SK-N-SH treated with all-trans-retinoic acid at 6 μM for 48 hours (cell line): ENCODE measurements around the gene ST3GAL5.
"Not testable (repeated sequence)": the region's sequence is repeated elsewhere in the genome, so short reads cannot be mapped to it uniquely, and the experiment has no call there.

Experiments used
- ATAC-seq: fragments of 200-7000 bp; cut with Tn5 transposase; 3 replicates; pipeline ENCODE4 v1.9.1; 2020; ENCODE audit warnings: mild to moderate bottlenecking, moderate library complexity
- ARNTL ChIP-seq: fragments of 450-650 bp; formaldehyde crosslinking; IDR thresholded peaks from 2 replicates; pipeline ENCODE4 v1.5.0; 2020; ENCODE audit warnings: low read depth, mild to moderate bottlenecking, moderate library complexity, borderline replicate concordance
- BACH2 ChIP-seq: fragments of 250-450 bp; sonication (Bioruptor Pico); IDR thresholded peaks from 2 replicates; pipeline ENCODE4 v1.9.0; 2021; ENCODE audit warnings: mild to moderate bottlenecking, borderline replicate concordance
- CREB5 ChIP-seq: fragments of 250-450 bp; sonication (Bioruptor Pico); IDR thresholded peaks from 2 replicates; pipeline ENCODE4 v1.5.1; 2020; ENCODE audit warnings: low read depth, mild to moderate bottlenecking, moderate library complexity
- CSDC2 ChIP-seq: fragments of 250-450 bp; sonication (Bioruptor Pico); IDR thresholded peaks from 2 replicates; pipeline ENCODE4 v1.5.0; 2020; ENCODE audit warnings: mild to moderate bottlenecking, moderate library complexity
- CSRNP3 ChIP-seq: fragments of 250-450 bp; sonication (Bioruptor Pico); IDR thresholded peaks from 2 replicates; pipeline ENCODE4 v1.5.1; 2021; ENCODE audit warnings: mild to moderate bottlenecking, moderate library complexity
- ESRRG ChIP-seq: fragments of 250-450 bp; sonication (Bioruptor Pico); IDR thresholded peaks from 2 replicates; pipeline ENCODE4 v1.6.1; 2021; ENCODE audit warnings: mild to moderate bottlenecking
- GLIS3 ChIP-seq: fragments of 250-450 bp; sonication (Bioruptor Pico); IDR thresholded peaks from 2 replicates; pipeline ENCODE4 v1.5.0; 2020; ENCODE audit warnings: mild to moderate bottlenecking, moderate library complexity
- ISL1 ChIP-seq: fragments of 250-450 bp; sonication (Bioruptor Pico); IDR thresholded peaks from 2 replicates; pipeline ENCODE4 v2.1.2; 2022; ENCODE audit warnings: mild to moderate bottlenecking, moderate library complexity
- OSR1 ChIP-seq: fragments of 250-450 bp; sonication (Bioruptor Pico); IDR thresholded peaks from 2 replicates; pipeline ENCODE4 v1.8.0; 2022; ENCODE audit warnings: moderate library complexity, mild to moderate bottlenecking, inconsistent platforms
- PATZ1 ChIP-seq: fragments of 250-450 bp; sonication (Bioruptor Pico); IDR thresholded peaks from 2 replicates; pipeline ENCODE4 v1.8.0; 2020; ENCODE audit warnings: mild to moderate bottlenecking, moderate library complexity, borderline replicate concordance
- POU6F1 ChIP-seq: fragments of 250-450 bp; sonication (Bioruptor Pico); IDR thresholded peaks from 2 replicates; pipeline ENCODE4 v1.8.0; 2021; ENCODE audit warnings: low read depth, mild to moderate bottlenecking, moderate library complexity, borderline replicate concordance
- RARB ChIP-seq: fragments of 250-450 bp; sonication (Bioruptor Pico); IDR thresholded peaks from 2 replicates; pipeline ENCODE4 v1.8.0; 2021; ENCODE audit warnings: mild to moderate bottlenecking, moderate library complexity
- SNAI2 ChIP-seq: fragments of 250-450 bp; sonication (Bioruptor Pico); IDR thresholded peaks from 2 replicates; pipeline ENCODE4 v1.5.0; 2020; ENCODE audit warnings: mild to moderate bottlenecking, moderate library complexity
- TCF4 ChIP-seq: fragments of 250-450 bp; sonication (Bioruptor Pico); IDR thresholded peaks from 2 replicates; pipeline ENCODE4 v1.8.0; 2021; ENCODE audit warnings: mild to moderate bottlenecking, moderate library complexity, borderline replicate concordance
- TOX ChIP-seq: fragments of 250-450 bp; sonication (Bioruptor Pico); IDR thresholded peaks from 2 replicates; pipeline ENCODE4 v1.8.0; 2021; ENCODE audit warnings: mild to moderate bottlenecking, moderate library complexity, borderline replicate concordance
- TSHZ2 ChIP-seq: fragments of 250-450 bp; sonication (Bioruptor Pico); IDR thresholded peaks from 2 replicates; pipeline ENCODE4 v1.5.0; 2020; ENCODE audit warnings: mild to moderate bottlenecking, moderate library complexity
- ZC3H10 ChIP-seq: fragments of 250-450 bp; sonication (Bioruptor Pico); IDR thresholded peaks from 2 replicates; pipeline ENCODE4 v1.5.1; 2021; ENCODE audit warnings: mild to moderate bottlenecking, moderate library complexity
- ZFP3 ChIP-seq: fragments of 250-450 bp; sonication (Bioruptor Pico); IDR thresholded peaks from 2 replicates; pipeline ENCODE4 v1.5.0; 2020; ENCODE audit warnings: mild to moderate bottlenecking, moderate library complexity
- ZFP30 ChIP-seq: fragments of 450-650 bp; formaldehyde crosslinking; IDR thresholded peaks from 2 replicates; pipeline ENCODE4 v1.5.0; 2022; ENCODE audit warnings: mild to moderate bottlenecking, moderate library complexity
- ZNF565 ChIP-seq: fragments of 450-650 bp; formaldehyde crosslinking; conservative IDR thresholded peaks from 2 replicates; pipeline ENCODE4 v1.5.0; 2020; ENCODE audit warnings: low read depth, mild to moderate bottlenecking, moderate library complexity
- ZNF8 ChIP-seq: fragments of 450-650 bp; formaldehyde crosslinking; IDR thresholded peaks from 2 replicates; pipeline ENCODE4 v1.5.0; 2020; ENCODE audit warnings: mild to moderate bottlenecking, moderate library complexity

The ST3GAL5 gene

GRCh38 chr2:85888020-85888683, 638 bp downstream of the ST3GAL5 start:
- ATAC-seq: no peak; the same call in 2 of the 3 replicates
- TF ChIP-seq ZNF8 (CRISPR knock-in tag): no peak
- TF ChIP-seq ZC3H10 (CRISPR knock-in tag): no peak
- TF ChIP-seq CREB5 (CRISPR knock-in tag): no peak
- TF ChIP-seq CSRNP3 (CRISPR knock-in tag): no peak
- no peak for TF ChIP-seq BACH2 (CRISPR knock-in tag)
- TF ChIP-seq SNAI2: no peak
- TF ChIP-seq TOX (CRISPR knock-in tag): no peak
- TF ChIP-seq RARB: no peak
- no peak for TF ChIP-seq ZFP30
- TF ChIP-seq ARNTL (CRISPR knock-in tag): no peak
- TF ChIP-seq TCF4 (CRISPR knock-in tag): no peak
- TF ChIP-seq OSR1 (CRISPR knock-in tag): no peak

- peak; percentile 45 for ATAC-seq
- TF ChIP-seq CSDC2 (CRISPR knock-in tag) (no peak), ZNF565 (CRISPR knock-in tag) (no peak), POU6F1 (CRISPR knock-in tag) (no peak), ZNF8 (CRISPR knock-in tag) (no peak), CREB5 (CRISPR knock-in tag) (no peak), TOX (CRISPR knock-in tag) (no peak), RARB (no peak), ARNTL (CRISPR knock-in tag) (no peak), ZC3H10 (CRISPR knock-in tag) (no peak)
Measured at GRCh38 chr2:85887566-85888019, 1.2 kb downstream of the ST3GAL5 start.

- peak; percentile 80 for ATAC-seq
- TF ChIP-seq TSHZ2 (no peak), ZC3H10 (CRISPR knock-in tag) (no peak), SNAI2 (0 out of 2 replicates have a peak, but pooled peaks have one; percentile 31), TCF4 (CRISPR knock-in tag) (no peak), ISL1 (no peak), ZFP3 (CRISPR knock-in tag) (no peak)
Measured at GRCh38 chr2:85886590-85886989, 2.2 kb downstream of the ST3GAL5 start.

GRCh38 chr2:85886141-85886540, 2.6 kb downstream of the ST3GAL5 start:
- TF ChIP-seq OSR1 (CRISPR knock-in tag) (no peak), ZFP3 (CRISPR knock-in tag) (no peak), ZC3H10 (CRISPR knock-in tag) (no peak), CREB5 (CRISPR knock-in tag) (no peak), BACH2 (CRISPR knock-in tag) (no peak), TOX (CRISPR knock-in tag) (no peak), SNAI2 (no peak), ESRRG (CRISPR knock-in tag) (no peak), CSDC2 (CRISPR knock-in tag) (no peak), ZNF8 (CRISPR knock-in tag) (no peak), PATZ1 (CRISPR knock-in tag) (no peak), TCF4 (CRISPR knock-in tag) (no peak), GLIS3 (no peak), ARNTL (CRISPR knock-in tag) (no peak), ZFP30 (no peak)
- ATAC-seq: no peak; the same call in 2 of the 3 replicates

GRCh38 chr2:85881781-85882180, 7.0 kb downstream of the ST3GAL5 start:
- ATAC-seq: not testable (repeated sequence)
